Osteoblast (primary cell): Measurements from ENCODE around the gene TBX5. TPM values are rescaled to one million over a fixed set of nuclear protein-coding genes. Genes with fewer than 3 reads are reported as not detected.

Experiments
- DNase-seq: peaks from one replicate; pipeline ENCODE4 v3.0.0; 2011; ENCODE audit warnings: low spot score, mixed read lengths; ENCODE audit not compliant: insufficient read length; ENCODE audit errors: missing footprints
- H2AFZ ChIP-seq: 2 replicates; pipeline ENCODE4 v1.6.0; 2011; ENCODE audit warnings: mild to moderate bottlenecking, low read length
- H3K27ac ChIP-seq: 2 replicates; pipeline ENCODE4 v1.5.1; 2011; ENCODE audit warnings: mild to moderate bottlenecking, low read depth, low read length, moderate library complexity
- H3K27me3 ChIP-seq: 2 replicates; pipeline ENCODE4 v1.6.0; 2012; ENCODE audit warnings: mild to moderate bottlenecking, control low read depth, inconsistent platforms, low read length, moderate library complexity; ENCODE audit not compliant: insufficient read depth
- H3K36me3 ChIP-seq: 2 replicates; pipeline ENCODE4 v1.5.1; 2011; ENCODE audit warnings: mild to moderate bottlenecking, low read length, control low read depth, moderate library complexity; ENCODE audit not compliant: insufficient read depth
- H3K4me1 ChIP-seq: 2 replicates; pipeline ENCODE4 v1.5.1; 2011; ENCODE audit warnings: mild to moderate bottlenecking, low read length, control low read depth, moderate library complexity; ENCODE audit not compliant: insufficient read depth
- H3K4me2 ChIP-seq: 2 replicates; pipeline ENCODE4 v1.6.0; 2011; ENCODE audit warnings: mild to moderate bottlenecking, low read length; ENCODE audit not compliant: insufficient read depth
- H3K4me3 ChIP-seq: fragments of 200-600 bp; sonication (generic); 3 replicates; pipeline ENCODE4 v1.5.1; 2012; ENCODE audit warnings: mild to moderate bottlenecking, low read length, inconsistent platforms; ENCODE audit not compliant: insufficient read depth
- H3K79me2 ChIP-seq: 2 replicates; pipeline ENCODE4 v1.6.0; 2012; ENCODE audit warnings: mild to moderate bottlenecking, low read length, control low read depth, inconsistent platforms; ENCODE audit not compliant: insufficient read depth
- H3K9me3 ChIP-seq: 2 replicates; pipeline ENCODE4 v1.5.1; 2011; ENCODE audit warnings: low read depth, low read length, control low read depth
- H4K20me1 ChIP-seq: 2 replicates; pipeline ENCODE4 v1.6.0; 2012; ENCODE audit warnings: mild to moderate bottlenecking, low read length, control low read depth; ENCODE audit not compliant: insufficient read depth
- total RNA-seq: library from RNA; depleted of rRNA; stranded (reverse); fragments of >200 nt; gene quantifications from 2 replicates; pipeline ENCODE4 v1.2.3, GENCODE V29; 2012
- TF ChIP-seq, protein P1 (sequence below): IDR thresholded peaks from 2 replicates; pipeline ENCODE4 v1.5.1; 2011; ENCODE audit warnings: mild to moderate bottlenecking, low read depth, low read length, moderate library complexity; ENCODE audit errors: extremely low read depth

The TBX5 gene
- total RNA-seq, 1 donor: not detected

DNA sequence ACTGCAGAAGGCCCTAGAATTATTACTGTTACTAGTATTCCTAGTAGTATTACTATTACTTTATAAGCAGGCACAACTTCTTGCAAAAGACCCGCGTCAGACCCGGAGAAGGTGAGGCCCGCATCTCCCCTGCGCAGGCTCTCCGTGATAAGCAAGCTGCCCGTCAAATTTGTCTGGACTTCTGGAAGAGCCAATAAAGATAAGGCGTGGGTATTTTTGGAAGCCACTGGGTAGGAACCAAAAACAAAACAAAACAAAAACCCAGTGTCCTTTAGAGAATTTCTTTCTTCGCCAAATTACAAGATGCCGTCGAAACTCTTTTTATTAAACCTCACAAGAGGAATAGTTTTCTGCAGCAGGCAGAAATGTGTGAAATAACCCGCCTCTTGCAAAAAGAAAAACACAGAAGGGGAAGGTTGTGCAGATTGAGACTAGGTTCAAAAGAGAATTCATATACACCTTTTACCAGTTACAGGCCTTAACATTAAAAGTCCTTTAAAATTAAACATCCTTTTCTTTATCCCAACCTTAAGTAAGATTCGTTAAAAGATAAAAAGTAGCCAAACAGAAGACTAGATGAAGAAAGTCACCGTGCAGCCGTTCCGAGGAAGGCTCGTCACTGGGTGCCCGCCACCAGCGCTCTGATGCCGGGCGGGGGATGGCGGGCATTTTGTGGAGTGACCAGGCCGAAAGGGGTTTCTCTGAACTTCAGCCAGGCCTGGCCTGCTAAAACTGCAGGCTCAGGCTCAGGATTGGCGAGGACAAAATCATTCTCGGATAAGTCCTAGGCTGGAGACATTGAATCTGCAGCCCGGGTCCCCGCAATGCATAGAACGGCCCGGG is 1.6 kb downstream of the TBX5 start:
- Histone ChIP-seq H4K20me1 (no peaks in the 10 kb centered on the region), H3K4me1 (no peaks in the 10 kb centered on the region), H3K4me3 (peak overlapping the region; percentile 13), H3K9me3 (no peaks in the 10 kb centered on the region), H2AFZ (no peak overlapping the region), H3K4me2 (no peak overlapping the region), H3K27me3 (peaks cover 7% of the 10 kb centered on the region), H3K27ac (no peak overlapping the region), H3K36me3 (no peaks in the 10 kb centered on the region), H3K79me2 (no peaks in the 10 kb centered on the region)
- DNase-seq: peak; percentile 72
- TF ChIP-seq, protein P1, sequence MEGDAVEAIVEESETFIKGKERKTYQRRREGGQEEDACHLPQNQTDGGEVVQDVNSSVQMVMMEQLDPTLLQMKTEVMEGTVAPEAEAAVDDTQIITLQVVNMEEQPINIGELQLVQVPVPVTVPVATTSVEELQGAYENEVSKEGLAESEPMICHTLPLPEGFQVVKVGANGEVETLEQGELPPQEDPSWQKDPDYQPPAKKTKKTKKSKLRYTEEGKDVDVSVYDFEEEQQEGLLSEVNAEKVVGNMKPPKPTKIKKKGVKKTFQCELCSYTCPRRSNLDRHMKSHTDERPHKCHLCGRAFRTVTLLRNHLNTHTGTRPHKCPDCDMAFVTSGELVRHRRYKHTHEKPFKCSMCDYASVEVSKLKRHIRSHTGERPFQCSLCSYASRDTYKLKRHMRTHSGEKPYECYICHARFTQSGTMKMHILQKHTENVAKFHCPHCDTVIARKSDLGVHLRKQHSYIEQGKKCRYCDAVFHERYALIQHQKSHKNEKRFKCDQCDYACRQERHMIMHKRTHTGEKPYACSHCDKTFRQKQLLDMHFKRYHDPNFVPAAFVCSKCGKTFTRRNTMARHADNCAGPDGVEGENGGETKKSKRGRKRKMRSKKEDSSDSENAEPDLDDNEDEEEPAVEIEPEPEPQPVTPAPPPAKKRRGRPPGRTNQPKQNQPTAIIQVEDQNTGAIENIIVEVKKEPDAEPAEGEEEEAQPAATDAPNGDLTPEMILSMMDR: no peak

- H3K79me2 ChIP-seq: no peaks in the 10 kb centered on the region
- peaks cover 7% of the 10 kb centered on the region for H3K27me3 ChIP-seq
- no peak overlapping the region for H3K27ac ChIP-seq
- H3K4me1 ChIP-seq: no peaks in the 10 kb centered on the region
- DNase-seq: no peak
- TF ChIP-seq, protein P1: no peak
- H3K4me2 ChIP-seq: no peak overlapping the region
- H2AFZ ChIP-seq: no peak overlapping the region
- no peaks in the 10 kb centered on the region for H3K36me3 ChIP-seq
- H3K4me3 ChIP-seq: no peak overlapping the region
- no peaks in the 10 kb centered on the region for H4K20me1 ChIP-seq
- H3K9me3 ChIP-seq: no peaks in the 10 kb centered on the region
Observed at GRCh38 chr12:114403690-114404066, 2.3 kb downstream of the TBX5 start.

DNA sequence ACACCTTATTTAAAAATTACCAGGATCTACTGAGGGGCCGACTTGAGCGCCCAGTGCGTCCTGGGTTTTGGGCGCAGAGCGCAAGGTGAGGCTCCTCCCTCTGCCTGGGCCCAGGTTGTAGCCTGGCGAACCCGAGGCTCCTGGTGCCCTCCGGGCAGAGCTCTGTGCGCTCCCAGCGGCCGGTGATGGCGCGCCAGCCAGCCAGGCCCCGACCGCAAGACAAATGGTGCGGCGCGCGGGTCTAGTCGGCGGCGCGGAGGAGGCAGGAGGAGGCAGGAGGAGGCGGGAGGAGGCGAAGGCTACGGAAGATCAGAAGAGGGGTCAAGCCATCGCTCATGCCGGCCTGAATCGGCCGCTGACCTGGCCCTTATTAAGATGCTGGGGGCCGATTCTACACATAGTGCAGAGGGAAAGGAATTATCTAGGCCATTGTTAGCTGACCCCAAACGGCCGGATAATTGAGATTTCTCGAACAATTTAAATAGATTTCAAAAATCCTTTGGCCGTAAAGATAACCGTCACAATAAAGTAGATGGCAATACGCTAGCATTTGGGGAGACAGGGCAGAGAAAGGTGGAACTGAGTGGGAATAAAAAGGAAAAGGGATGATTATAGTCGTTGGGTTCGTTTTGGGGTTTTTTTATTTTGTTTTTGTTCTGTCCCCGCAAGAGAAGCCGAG is 2.8 kb downstream of the TBX5 start:
- Histone ChIP-seq H3K4me2 (no peak overlapping the region), H3K27me3 (peaks cover 7% of the 10 kb centered on the region), H3K36me3 (no peaks in the 10 kb centered on the region), H2AFZ (no peak overlapping the region), H3K79me2 (no peaks in the 10 kb centered on the region), H3K27ac (no peak overlapping the region), H3K4me1 (no peaks in the 10 kb centered on the region), H3K4me3 (no peak overlapping the region), H3K9me3 (no peaks in the 10 kb centered on the region), H4K20me1 (no peaks in the 10 kb centered on the region)
- TF ChIP-seq, protein P1: no peak
- DNase-seq: peak; percentile 75

- no peaks in the 10 kb centered on the region for H3K4me1 ChIP-seq
- peaks cover 7% of the 10 kb centered on the region for H3K27me3 ChIP-seq
- H2AFZ ChIP-seq: no peak overlapping the region
- H4K20me1 ChIP-seq: no peaks in the 10 kb centered on the region
- no peaks in the 10 kb centered on the region for H3K36me3 ChIP-seq
- H3K4me3 ChIP-seq: no peak overlapping the region
- no peaks in the 10 kb centered on the region for H3K79me2 ChIP-seq
- no peak overlapping the region for H3K27ac ChIP-seq
- TF ChIP-seq, protein P1: no peak
- no peaks in the 10 kb centered on the region for H3K9me3 ChIP-seq
- no peak overlapping the region for H3K4me2 ChIP-seq
- DNase-seq: no peak
Observed at GRCh38 chr12:114402084-114402717, 3.7 kb downstream of the TBX5 start.
